ENCODE data around the gene C6orf120.

- TF ChIP-seq CTCF (IDR thresholded peaks at IDR 0.05; ENCODE audit: low read length) (no peak), EZH2 (IDR thresholded peaks at IDR 0.05; ENCODE audit: borderline replicate concordance, low read length) (no peak)
These were observed 44.7 kb upstream of the C6orf120 start for GRCh38 chr6:169657284-169657610.

Measured in OCI-LY1 (cell line).